Measurements from ENCODE around the gene DGKQ. TPM values are rescaled to one million over a fixed set of nuclear protein-coding genes. Genes with fewer than 3 reads are reported as not detected.

The DGKQ gene
- total and polyA plus RNA-seq, 2 of the 13 experiments (the other 11 are each of a cell fraction or from before 2014, with no cell fraction given), result 4.5 to 7.2 TPM

DNA sequence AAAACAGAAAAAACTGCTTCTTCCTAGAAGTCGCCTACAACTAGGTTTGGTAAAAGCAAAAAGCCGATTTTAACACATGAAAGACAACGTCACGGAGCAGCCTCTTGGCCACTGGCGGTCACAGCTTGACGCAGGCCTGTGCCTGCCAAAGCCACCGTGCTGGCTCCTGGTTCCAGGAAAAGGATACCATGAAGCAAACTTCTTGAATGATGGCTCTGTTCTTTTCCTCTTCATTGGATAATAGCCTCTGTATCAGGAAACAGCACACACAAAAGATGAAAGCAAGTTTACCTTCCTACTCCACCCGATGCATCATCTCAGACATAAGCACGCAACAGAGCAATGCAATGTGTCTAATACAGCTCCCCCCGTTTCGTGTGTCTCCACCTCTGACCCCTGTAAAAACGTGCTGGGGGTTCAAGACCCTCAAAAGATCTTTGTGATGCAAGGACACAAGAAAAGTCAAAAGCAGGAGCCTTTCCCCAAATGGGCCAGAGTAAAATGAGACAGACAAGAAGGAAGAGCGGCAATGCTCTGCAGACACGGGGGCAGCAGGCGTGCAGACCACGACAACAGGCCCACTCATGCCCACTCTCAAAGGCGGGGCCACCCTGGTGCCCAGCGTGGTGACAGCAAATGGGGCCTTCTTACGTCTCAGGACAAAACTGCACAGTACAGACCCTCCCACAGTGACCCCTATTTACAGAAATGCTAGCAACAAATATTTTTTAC, 60.7 kb downstream of the DGKQ start:
- in situ Hi-C loops (cut with HindIII; ENCODE audit: extremely low pct_ligation_motif_present, low pct_unique_long_range_greater_than_20kb), result no loop called here

More for the DNA sequence above, 60.7 kb downstream of the DGKQ start:
- H3K36me3 ChIP-seq (replicated peaks in 1 of 2; ENCODE audit: control insufficient read depth in 1 of 2, insufficient read depth in 2 of 2, low read length in 2 of 2), result peaks cover 11 to 26% of the 10 kb centered on the region in 2 experiments; a peak in 4 of 5 replicates
- no peak overlapping the region for H2AFZ ChIP-seq (ENCODE audit: low read length)
- WGBS (ENCODE audit: low lambda C conversion rate), result 87% methylated on average over 19 of the region's 19 CpGs
- no peak overlapping the region for H3K9ac ChIP-seq (ENCODE audit: insufficient read depth, low read depth, low read length)
- H3K9me3 ChIP-seq (ENCODE audit: low read length), result no peaks in the 10 kb centered on the region
- DNase-seq (ENCODE audit: low spot score) (no peak), FAIRE-seq (no peak), ATAC-seq (no peak)
- H3K4me1 ChIP-seq (ENCODE audit: insufficient read depth, low read length), result no peaks in the 10 kb centered on the region
- TF ChIP-seq EZH2 (conservative IDR thresholded peaks at IDR 0.05; ENCODE audit: low read depth, low read length) (no peak), ZSCAN21 (CRISPR knock-in tag; IDR thresholded peaks at IDR 0.05; ENCODE audit: borderline replicate concordance) (no peak), NCOA1 (CRISPR knock-in tag; IDR thresholded peaks at IDR 0.05) (no peak), ZNF230 (CRISPR knock-in tag; IDR thresholded peaks at IDR 0.05) (no peak), TBL1XR1 (IDR thresholded peaks at IDR 0.05; ENCODE audit: borderline replicate concordance, low read length, partially characterized antibody) (no peak), MEF2D (CRISPR knock-in tag; IDR thresholded peaks at IDR 0.05) (no peak), RAD21 (CRISPR knock-in tag; IDR thresholded peaks at IDR 0.05) (no peak), ZNF572 (CRISPR knock-in tag; IDR thresholded peaks at IDR 0.05) (no peak), ZNF597 (CRISPR knock-in tag; IDR thresholded peaks at IDR 0.05) (no peak), SYNCRIP (IDR thresholded peaks at IDR 0.05; ENCODE audit: insufficient read depth, low read depth, low read length) (no peak)
- TF ChIP-seq, protein P1, sequence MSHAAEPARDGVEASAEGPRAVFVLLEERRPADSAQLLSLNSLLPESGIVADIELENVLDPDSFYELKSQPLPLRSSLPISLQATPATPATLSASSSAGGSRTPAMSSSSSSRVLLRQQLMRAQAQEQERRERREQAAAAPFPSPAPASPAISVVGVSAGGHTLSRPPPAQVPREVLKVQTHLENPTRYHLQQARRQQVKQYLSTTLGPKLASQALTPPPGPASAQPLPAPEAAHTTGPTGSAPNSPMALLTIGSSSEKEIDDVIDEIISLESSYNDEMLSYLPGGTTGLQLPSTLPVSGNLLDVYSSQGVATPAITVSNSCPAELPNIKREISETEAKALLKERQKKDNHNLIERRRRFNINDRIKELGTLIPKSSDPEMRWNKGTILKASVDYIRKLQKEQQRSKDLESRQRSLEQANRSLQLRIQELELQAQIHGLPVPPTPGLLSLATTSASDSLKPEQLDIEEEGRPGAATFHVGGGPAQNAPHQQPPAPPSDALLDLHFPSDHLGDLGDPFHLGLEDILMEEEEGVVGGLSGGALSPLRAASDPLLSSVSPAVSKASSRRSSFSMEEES (CRISPR knock-in tag; IDR thresholded peaks at IDR 0.05), result no peak
- no peaks in the 10 kb centered on the region for H4K20me1 ChIP-seq (ENCODE audit: insufficient read depth, low read length)
- H3K4me3 ChIP-seq (replicated peaks in 1 of 3; ENCODE audit: insufficient read depth in 1 of 3, low read depth in 2 of 3, low read length in 3 of 3), result no peak overlapping the region
- BruUV-seq (replicated peaks), result no TSS peak
- H3K79me2 ChIP-seq (ENCODE audit: insufficient read depth, low read length), result peaks cover 27% of the 10 kb centered on the region
- no peak overlapping the region for H3K27ac ChIP-seq (ENCODE audit: extremely low read length, insufficient read depth, low read length)
- CTCF ChIA-PET (ENCODE audit: low intra/inter-chr PET ratio, low total read pairs), result no interaction called here
- POLR2A ChIA-PET, result no interaction called here
- no peaks in the 10 kb centered on the region for H3K27me3 ChIP-seq (ENCODE audit: control insufficient read depth in 1 of 2, insufficient read depth in 2 of 2, low read length in 2 of 2)
- H3K4me2 ChIP-seq (ENCODE audit: low read depth, low read length), result no peak overlapping the region
- intact Hi-C loops (cut with micrococcal nuclease; ENCODE audit: unreplicated experiment), result no loop called here
